GM18861 (cell line): ENCODE measurements around the gene ACTR3.

Experiments
- ATAC-seq: cut with Tn5 transposase; IDR thresholded peaks from one replicate; pipeline ENCODE4 v1.9.1; 2021; ENCODE audit not compliant: unreplicated experiment

ACTR3 gene

DNA sequence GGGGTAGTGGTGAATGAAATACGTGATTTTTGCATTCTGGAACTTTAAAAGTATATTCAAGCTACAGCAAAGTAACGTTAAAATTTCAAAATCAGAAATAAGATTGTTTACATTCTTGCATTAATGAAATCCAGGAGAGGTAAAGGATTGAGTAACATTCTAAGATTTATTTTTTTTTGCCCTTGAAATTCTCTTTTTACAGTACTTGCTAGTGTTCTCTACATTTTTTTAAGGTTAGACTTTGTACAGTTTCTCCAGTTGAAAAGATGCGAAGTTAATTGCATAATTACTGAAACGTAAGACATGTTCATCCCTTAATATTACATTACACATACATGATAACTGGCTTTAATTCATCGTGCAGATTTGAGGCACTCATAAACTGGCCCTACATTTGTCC is 74.5 kb downstream of the ACTR3 start:
- ATAC-seq, result no peak

DNA sequence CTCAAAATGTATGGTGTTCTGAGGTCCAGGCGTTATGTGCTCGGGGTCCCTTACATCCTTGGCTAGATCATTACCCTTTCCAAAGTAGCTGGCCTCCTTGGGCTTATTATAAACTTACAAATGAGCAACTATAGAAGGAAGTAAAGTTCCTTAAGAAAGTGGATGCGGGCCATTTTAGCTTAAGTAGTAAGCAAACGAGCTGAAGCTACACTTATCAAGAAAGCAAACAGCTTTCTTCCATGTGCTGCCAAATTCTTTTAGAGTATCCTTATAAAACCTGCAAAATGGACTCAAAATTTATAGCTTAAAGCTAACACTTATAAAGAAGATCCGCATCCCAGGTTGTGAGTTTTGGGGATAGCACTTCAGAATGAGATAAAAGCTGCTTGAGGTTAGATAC is 75.3 kb downstream of the ACTR3 start:
- ATAC-seq, result no peak

DNA sequence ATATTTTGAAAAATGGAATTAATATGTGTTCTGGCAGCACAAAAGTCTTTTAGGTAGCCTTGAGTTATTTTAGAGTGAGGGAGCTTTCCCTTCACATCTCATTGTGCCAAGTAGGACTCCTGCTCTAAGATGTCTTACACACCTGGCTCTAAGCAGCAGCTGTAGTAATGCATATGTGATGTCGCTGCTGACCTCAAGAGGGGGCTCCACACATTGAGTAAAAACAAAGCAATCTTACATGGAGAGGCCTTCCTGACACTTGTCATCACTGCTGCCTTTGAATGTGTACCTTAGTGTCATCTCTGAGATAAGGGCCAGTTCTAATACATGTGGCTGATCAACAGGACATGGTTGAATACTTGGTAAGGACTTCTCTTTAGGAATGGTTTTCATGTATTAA is 75.8 kb downstream of the ACTR3 start:
- ATAC-seq, result peak; percentile 81

DNA sequence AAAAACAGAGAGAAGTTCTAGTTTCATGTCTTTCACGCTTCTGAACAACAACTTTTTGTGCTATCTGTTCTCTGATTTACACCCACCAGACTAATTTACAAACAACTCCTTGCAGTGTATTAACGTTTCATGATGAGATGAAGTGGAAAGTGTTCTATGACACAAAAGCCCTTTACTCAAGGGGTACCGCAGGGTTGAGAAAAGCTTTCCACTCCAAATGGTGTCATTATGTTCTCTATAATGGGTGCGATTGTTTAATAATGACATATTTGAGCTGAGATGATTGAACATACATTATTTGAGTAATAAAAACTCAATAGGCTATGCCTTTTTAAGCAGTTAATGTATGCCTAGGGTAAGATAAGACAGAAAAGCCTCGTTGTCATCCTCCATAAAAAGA is 76.3 kb downstream of the ACTR3 start:
- ATAC-seq, result no peak

DNA sequence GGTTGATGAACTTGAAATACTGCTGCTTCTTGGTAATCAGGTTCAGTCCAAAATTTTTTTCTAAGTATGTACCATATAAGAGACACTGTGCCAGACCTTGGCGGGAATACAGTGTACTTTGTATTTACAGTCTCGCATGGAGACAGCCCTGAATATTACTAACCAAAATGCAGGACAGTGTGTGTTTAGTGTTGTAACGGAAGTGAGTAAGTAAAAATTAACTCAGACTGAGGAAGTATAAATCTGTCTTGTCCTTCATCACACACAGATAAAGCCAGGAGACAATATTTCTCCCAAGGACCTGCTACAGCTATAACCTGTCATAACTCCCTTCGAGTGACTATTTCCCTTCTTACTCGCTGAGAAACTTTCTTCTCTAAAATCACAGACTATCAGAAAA is 76.9 kb downstream of the ACTR3 start:
- ATAC-seq, result peak; percentile 68

DNA sequence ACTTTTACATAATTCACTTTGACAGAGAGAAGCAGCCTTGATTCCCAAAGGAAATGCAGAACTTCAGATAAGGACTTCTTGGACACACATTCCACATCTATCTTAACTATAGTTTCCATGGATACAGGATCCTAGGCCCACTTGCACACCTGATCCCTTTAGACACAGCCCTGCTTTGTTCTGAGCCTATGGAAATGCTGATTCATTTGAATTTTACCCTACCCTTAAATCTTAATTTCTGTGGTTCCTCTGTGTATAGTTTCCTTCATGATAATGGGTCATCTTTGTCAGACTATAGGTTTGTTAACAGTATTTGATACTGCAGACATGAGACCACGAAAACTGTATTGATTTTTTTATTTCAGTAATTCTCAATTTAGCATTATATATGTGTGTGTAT is 77.4 kb downstream of the ACTR3 start:
- peak; percentile 8 for ATAC-seq

DNA sequence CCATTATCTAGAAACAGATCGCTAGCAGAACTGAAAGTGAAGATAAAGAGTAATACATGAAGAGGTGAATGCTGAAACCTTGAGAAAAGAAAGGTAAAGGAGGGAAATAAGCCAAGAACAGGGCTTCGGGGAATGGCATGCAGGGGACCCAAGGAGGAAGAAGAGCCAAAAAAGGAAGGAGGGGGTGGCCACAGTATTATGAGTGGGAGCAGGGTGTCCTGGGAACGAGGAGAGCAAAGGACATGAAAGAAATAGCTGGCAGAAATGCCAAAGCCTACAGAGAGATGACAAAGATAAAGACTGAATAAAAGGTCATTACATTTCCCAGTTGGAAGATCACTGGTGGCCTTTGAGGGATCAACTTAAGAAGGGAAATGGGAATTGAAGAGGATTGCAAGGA is 82.9 kb downstream of the ACTR3 start:
- ATAC-seq, result no peak

DNA sequence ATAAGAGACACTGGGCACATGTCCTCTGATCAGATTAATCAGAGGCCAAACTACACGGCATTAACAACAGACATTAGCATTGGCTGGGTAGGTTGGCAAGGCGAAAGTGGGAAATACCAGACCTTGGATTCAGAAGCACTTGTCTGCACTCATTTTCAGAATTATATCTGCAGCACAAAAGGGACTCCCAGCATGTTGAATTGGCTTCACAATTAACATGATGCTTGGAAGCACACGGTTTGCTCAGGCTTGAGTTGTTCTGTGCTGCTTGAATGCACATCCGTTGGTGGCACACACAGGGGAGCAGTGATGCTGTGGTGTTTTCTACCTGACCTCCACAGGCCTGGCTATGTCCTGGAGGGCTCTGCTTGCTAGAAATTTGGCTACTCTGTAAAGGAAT is 83.9 kb downstream of the ACTR3 start:
- no peak for ATAC-seq

DNA sequence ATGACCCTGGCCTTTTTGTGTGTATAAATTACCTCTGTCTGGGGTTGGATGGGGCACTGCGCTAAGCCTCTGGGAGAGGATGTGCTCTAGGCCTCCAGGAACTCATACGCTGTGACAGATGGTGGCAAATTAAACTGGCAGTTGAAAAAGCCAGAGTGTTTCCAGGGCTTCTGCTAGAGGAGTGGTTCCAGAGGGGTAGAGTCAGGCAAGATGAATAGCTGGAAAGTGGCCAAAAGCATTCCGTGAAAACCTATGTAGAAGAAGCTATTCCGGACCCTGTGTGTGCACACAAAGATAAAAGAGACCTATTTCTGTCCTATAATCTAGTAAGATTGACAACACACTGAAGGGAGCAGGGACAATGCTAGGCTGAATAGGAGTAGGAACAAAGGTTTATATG is 84.8 kb downstream of the ACTR3 start:
- no peak for ATAC-seq

DNA sequence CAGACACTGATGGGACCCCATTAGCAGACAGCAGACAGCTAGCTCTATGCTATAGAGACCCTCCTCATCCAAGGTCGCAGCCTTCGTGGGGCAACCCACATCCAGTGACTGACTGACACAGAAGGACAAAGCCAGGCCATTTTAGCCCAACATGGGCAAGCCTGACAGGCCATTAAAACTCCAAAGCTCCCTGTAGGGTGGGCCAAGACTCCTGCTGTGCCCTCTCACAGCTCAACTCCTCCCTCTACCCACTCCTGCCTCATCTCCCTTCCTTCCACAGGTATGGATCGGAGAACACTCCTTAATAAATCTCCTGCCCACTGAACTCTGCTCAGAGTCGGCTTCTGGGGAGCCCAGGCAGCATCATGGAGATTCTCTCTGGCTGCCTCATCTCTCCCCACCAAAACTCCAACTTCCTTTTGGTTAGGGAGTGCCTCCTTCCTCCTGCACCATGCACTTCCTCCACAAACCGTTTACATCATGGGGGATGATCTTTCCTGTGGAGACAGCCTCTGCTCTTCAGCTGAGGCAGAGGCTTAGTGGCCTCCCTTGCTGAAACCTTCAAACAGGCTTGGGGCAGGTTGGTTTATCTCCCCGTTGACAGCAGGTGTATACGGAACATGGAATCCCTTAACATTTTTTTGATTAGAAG is 86.5 kb downstream of the ACTR3 start:
- no peak for ATAC-seq

DNA sequence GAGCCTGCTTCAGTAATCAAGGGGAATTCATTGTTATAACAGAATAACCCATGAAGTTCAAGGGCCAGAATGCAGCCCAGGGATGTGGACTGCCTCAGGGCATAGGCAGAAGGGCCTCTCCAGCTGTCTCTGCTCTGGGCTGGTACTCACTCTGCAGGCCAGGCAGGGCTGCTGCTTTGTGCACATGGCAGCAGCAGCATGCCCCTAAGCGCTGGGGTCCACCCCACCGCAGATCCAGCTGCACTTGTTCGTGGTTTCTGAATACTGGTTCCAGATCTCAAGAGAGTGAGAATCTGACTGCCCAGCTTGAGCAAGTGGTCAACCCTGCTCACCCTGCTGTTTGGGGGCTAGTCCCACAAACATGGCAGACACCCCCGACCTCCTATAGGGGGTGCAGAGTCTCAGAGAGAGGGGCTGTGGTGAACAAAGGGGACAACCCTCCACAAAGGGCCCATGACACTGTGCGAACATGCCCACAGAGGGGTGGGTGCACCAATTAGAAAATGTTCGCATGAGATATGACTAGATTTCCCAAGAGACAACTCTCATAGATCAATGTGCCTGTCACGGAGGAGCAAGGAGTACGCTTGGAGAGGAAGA is 87.3 kb downstream of the ACTR3 start:
- no peak for ATAC-seq

DNA sequence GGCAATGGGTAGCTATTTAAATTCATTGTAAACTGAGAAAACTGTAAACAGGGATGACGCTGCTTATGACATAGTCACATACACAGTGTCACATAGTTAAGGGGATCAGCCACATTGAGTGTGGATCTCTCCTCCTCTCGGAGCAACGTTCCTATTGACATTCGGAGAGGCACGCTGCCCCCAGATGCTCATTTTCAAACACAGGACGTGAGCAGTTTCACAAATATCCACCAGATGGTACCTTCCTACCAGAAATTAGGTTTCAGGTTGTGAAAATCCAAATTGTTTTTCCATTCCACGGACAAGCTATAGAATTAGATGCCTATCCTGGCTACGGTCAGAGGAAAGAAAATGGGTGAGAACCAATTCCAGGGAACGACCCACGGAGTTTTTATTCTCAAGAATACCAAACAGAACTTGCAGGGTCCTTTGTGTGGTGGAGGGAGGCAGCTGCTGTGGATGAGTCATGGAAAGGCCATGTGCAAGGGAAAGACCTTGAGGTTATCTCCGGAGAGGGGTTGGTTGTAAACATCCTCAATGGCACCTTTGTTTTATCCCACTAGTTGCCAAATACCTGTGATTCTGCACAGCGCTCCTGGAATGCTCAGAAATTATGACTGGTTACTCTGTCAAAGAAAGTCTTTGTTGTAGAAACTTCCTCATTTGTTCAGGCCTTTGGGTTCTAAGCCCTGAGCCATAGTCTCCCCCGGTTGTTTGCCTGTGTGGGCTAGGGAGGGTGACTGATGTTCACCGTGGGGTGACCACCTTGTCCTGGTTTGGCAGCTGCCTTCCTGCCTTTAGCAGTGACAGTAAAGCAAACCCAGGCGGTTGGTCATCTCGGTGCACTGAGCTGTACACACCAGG is 88.0 kb downstream of the ACTR3 start:
- ATAC-seq, result no peak

DNA sequence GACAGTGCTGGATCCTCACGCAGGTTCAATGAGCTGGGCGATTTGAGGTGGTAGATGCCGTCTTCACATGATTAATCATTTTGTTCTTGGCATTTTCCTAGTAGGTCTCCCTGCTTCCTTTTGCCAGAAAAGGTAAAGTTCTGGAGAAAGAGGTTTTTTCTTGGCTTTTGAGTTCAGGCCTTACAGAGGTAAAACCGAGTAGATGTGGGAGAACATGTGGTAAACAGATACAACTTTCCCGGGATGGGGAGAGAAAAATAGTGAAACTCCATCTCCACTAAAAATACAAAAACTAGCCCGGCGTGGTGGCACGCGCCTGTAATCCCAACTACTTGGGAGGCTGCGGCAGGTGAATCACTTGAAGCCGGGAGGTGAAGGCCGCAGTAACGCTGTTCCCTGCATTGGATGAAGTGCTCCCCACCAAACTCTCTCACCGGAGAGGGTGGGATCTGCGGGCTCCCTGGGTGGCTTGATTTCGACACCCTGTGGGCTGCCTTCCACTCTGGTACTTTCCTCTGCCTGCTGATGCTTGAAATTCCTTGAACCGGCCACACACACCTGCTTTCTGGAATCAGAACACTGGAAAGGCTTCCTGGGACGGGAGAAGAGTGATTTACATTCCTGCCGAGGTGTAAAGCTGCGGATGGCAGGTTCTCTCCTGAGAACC is 88.8 kb downstream of the ACTR3 start:
- ATAC-seq, result no peak

DNA sequence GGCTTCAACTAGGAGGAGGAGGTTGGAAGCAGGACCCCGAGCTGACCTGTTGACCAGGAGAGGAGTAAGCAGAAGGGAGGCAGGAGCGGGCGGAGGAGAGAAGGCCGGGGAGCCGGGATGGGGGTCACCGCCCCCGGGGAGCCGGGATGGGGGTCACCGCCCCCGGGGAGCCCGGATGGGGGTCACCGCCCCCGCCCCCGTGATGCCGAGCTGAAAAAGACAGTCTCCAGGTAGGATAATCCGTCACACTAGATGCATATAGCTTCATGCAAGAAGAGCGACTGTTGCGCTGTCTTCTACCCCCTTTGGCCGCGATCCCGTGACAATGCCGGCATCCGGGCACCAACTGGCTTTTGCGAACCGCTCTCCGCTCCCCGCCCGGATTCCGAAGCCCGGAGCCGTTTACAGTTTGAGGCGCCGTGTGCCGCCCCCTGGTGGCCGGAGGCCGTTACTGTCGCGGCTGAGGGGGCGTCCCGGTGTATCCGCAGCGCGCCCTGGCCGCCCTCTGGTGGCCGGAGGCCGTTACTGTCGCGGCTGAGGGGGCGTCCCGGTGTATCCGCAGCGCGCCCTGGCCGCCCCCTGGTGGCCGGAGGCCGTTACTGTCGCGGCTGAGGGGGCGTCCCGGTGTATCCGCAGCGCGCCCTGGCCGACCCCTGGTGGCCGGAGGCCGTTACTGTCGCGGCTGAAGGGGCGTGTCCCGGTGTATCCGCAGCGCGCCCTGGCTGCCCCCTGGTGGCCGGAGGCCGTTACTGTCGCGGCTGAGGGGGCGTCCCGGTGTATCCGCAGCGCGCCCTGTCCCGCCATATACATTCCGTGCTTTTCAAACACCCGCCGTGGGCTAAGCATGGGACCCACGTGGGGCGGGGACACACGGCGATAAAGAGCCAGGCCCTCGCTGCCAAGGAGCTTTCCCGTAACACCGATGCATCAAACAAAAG is 89.6 kb downstream of the ACTR3 start:
- ATAC-seq, result no peak

DNA sequence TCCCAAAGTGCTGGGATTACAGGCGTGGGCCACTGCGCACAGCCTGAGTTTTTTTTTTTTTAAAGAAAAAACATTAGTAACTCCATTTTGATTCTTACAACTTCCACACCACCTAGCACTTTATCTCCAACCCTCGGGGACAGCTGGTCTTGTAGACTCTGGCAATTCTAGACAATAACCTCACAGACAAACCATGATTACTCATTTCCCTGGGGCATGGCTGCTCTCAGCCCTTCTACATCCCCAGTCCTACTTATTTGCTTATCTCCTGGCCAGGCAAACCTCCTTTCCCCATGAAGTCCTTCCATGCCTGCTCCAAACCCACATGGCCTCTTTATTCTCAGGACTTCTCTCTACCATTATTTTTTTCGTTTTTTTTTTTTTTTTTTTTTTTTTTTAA is 91.1 kb downstream of the ACTR3 start:
- ATAC-seq, result no peak

DNA sequence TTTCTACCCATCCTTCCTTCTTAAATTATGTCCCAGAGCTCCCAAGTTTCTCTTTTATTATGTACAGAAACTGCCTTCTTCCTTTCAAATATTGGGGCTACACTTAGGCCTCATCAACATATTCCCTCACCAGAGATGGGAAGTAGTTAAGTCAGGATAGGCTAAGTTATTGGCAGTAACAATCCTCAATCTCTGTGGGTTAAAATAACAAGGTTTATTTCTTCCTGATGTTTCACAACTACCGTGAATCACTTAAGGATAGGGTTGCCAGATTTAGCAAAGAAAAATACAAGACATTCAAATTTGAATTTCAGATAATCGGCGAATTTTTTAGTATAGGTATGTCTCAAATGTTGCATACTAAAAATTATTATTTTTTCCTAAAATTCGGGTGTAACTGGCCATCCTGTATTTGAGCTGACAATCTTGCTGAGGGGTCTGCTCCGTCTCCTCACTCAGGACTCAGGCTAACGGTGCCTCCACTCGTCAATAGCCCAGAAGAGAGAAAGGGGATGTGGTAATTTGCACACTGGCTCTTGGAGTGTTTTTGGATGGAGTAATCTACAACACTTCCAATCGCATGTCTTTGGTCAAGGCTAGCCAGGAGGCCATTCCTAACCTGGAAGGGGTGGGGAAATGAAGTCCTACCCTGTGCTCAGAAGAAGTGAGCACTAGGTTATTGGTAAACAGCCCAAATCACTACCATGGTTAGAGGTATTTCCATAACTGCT is 91.7 kb downstream of the ACTR3 start:
- no peak for ATAC-seq

DNA sequence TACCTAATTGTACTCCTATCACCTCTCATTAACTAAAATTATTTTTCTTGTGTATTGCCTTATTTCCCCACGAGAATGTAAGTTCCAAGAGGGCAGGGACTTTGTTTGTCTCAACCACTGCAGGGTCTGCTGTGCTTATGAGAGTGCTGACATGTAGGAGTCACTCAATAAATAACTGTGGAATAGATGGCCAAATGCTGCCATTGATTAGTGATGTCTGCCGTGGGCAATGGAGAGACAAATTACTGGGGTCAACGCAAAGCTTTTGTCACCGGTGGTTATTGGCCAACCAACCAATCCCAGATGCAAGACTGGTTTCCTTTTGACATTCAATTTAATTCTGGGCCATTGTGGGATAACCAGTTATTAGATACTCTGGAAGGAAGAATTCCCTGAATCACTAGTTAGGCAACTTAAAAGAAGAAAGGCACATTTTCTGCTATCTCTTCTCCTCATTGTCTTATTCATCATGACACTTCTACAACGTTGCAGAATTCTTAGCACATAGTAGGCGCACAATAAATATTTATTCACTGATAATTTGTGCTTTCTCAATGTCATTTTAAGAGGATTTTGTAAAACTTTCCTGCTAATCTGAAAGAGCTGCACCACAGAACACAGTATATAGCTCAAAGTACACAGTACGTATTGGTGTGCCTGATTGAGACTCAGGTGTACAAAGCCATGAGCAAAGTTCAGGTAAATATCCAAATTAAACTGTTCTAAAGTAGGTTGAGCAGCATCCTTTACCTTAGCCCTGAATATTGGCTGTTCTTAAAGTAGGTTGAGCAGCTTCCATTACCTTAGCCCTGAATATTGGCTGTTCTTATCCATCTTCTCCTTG is 95.9 kb downstream of the ACTR3 start:
- ATAC-seq, result no peak

DNA sequence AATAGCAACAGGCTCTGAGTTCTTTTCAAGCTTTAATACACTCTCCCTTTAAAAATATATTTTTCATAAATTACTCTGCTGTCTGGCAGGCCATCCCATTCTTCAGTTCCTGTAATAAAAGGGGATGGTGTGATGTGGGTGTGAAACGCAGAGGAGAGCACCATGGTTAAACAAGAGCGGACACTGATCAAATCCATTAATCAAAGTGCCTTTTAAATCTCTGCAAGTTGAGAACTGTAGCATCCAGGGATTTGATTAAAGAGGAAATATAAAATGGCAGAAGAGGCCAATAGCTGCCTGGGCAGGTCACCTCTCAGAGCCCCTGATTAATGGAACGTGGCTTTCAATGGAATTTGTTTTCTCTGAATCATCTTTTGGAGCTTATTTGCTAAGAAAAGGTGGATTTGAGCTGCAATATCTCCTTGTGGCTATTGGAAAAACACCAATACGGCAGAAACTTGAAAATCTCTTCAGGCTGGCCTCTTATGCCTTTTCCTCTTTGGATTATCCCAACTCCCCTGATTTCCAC is 96.9 kb downstream of the ACTR3 start:
- ATAC-seq, result no peak

DNA sequence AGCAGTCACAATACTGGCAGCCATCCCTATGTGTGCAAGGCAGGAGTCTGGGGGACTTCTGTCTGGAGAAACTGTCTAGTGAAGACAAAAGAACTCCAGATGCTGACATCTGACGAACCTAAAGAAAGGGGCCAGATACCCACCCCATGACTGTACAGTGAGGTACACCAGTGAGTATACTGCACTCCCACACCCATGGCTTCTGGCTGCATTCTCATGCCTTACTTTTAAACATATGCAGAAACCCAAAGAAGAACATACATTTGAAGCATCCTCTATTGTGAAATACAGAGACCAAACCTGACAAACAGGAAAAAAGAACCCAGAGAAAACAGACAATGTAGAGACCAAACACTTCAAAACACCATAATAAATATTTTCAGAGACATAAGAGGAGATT is 102.2 kb downstream of the ACTR3 start:
- ATAC-seq, result no peak
